DMS114 treated with DMSO at 0.1 percent for 48 hours (cell line): ENCODE measurements around the gene TEAD2.
"Not testable (repeated sequence)": the region's sequence is repeated elsewhere in the genome, so short reads cannot be mapped to it uniquely, and the experiment has no call there.

ENCODE experiments used
- DNase-seq: peaks from one replicate; lab custom pipeline; 2025; ENCODE audit not compliant: unreplicated experiment; lab: John Stamatoyannopoulos, UW

The TEAD2 gene

GRCh38 chr19:49387936-49388372 is 25.7 kb upstream of the TEAD2 start, which contains the start of gene KASH5:
Gene KASH5 (plus strand): TSS chr19:49388249. CDS start chr19:49390884, 2,635 bp downstream.
- peak; percentile 68 for DNase-seq

GRCh38 chr19:49383599-49383998 is 21.4 kb upstream of the TEAD2 start:
- DNase-seq: no peak

GRCh38 chr19:49382639-49383038 is 20.4 kb upstream of the TEAD2 start:
- DNase-seq: no peak

- DNase-seq: no peak
Measured at GRCh38 chr19:49380391-49380790, 18.2 kb upstream of the TEAD2 start.

- DNase-seq: no peak
Measured at GRCh38 chr19:49378512-49378911, 16.3 kb upstream of the TEAD2 start.

- DNase-seq: no peak
Measured at GRCh38 chr19:49374665-49375434, 12.6 kb upstream of the TEAD2 start.

- not testable (repeated sequence) for DNase-seq
Measured at GRCh38 chr19:49373174-49373573, 11.0 kb upstream of the TEAD2 start.

GRCh38 chr19:49371184-49371583 is 9.0 kb upstream of the TEAD2 start:
- no peak for DNase-seq

- no peak for DNase-seq
Measured at GRCh38 chr19:49368711-49369358, 6.6 kb upstream of the TEAD2 start.

- DNase-seq: no peak
Measured at GRCh38 chr19:49366110-49366509, 3.9 kb upstream of the TEAD2 start.

GRCh38 chr19:49364083-49364737 is 2.0 kb upstream of the TEAD2 start:
- DNase-seq: no peak

GRCh38 chr19:49363268-49364082 is 1.3 kb upstream of the TEAD2 start, which contains the start of gene DKKL1:
Gene DKKL1 (plus strand): TSS chr19:49363877. CDS start chr19:49363999, 122 bp downstream.
- DNase-seq: peak; percentile 89

GRCh38 chr19:49362929-49363267 is 682 bp upstream of the TEAD2 start:
- no peak for DNase-seq

- DNase-seq: peak; percentile 9
Measured at GRCh38 chr19:49361438-49362047, 673 bp downstream of the TEAD2 start.

- no peak for DNase-seq
Measured at GRCh38 chr19:49359851-49360820, 2.1 kb downstream of the TEAD2 start.

GRCh38 chr19:49357186-49357585 is 5.0 kb downstream of the TEAD2 start:
- no peak for DNase-seq

- DNase-seq: no peak
Measured at GRCh38 chr19:49356382-49356781, 5.8 kb downstream of the TEAD2 start.

- DNase-seq: no peak
Measured at GRCh38 chr19:49355909-49356353, 6.3 kb downstream of the TEAD2 start.

- no peak for DNase-seq
Measured at GRCh38 chr19:49349567-49349966, 12.6 kb downstream of the TEAD2 start.
